HL-60 (cell line): ENCODE data around the gene B3GNT9.

Experiments used
- GABPA ChIP-seq: IDR thresholded peaks from 2 replicates; pipeline ENCODE4 v1.6.1; 2012; ENCODE audit warnings: low read depth
- POLR2AphosphoS5 ChIP-seq: IDR thresholded peaks from 2 replicates; pipeline ENCODE4 v1.6.1; 2012; ENCODE audit warnings: low read depth
- SPI1 ChIP-seq: IDR thresholded peaks from 2 replicates; pipeline ENCODE4 v1.6.1; 2012; ENCODE audit warnings: low read depth, mild to moderate bottlenecking, borderline replicate concordance
- TF ChIP-seq, protein P1 (sequence below): IDR thresholded peaks from one replicate; pipeline ENCODE4 v1.5.1; 2011; ENCODE audit warnings: low read length, control low read depth, inconsistent platforms; ENCODE audit not compliant: insufficient read depth

GRCh38 chr16:67197704-67198103, 46.9 kb upstream of the B3GNT9 start:
- TF ChIP-seq, protein P1, sequence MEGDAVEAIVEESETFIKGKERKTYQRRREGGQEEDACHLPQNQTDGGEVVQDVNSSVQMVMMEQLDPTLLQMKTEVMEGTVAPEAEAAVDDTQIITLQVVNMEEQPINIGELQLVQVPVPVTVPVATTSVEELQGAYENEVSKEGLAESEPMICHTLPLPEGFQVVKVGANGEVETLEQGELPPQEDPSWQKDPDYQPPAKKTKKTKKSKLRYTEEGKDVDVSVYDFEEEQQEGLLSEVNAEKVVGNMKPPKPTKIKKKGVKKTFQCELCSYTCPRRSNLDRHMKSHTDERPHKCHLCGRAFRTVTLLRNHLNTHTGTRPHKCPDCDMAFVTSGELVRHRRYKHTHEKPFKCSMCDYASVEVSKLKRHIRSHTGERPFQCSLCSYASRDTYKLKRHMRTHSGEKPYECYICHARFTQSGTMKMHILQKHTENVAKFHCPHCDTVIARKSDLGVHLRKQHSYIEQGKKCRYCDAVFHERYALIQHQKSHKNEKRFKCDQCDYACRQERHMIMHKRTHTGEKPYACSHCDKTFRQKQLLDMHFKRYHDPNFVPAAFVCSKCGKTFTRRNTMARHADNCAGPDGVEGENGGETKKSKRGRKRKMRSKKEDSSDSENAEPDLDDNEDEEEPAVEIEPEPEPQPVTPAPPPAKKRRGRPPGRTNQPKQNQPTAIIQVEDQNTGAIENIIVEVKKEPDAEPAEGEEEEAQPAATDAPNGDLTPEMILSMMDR: no peak
- TF ChIP-seq GABPA: no peak
- no peak for TF ChIP-seq SPI1
- TF ChIP-seq POLR2AphosphoS5: no peak
